Fibroblast of the aortic adventitia (primary cell): Measurements from ENCODE around the gene ZNF385C. TPM values are rescaled to one million over a fixed set of nuclear protein-coding genes. Genes with fewer than 3 reads are reported as not detected.
A peak's percentile ranks its signal among the peaks of the same experiment; 100 is the strongest.
"Not testable (repeated sequence)": the region's sequence is repeated elsewhere in the genome, so short reads cannot be mapped to it uniquely, and the experiment has no call there.

Experiments
- DNase-seq: peaks from one replicate; pipeline ENCODE4 v3.0.0-alpha.2; 2010; ENCODE audit warnings: low read depth
- H3K4me3 ChIP-seq: 2 replicates; pipeline ENCODE4 v1.5.1; 2011; ENCODE audit warnings: low read depth, mild to moderate bottlenecking, control low read depth, low read length, moderate library complexity
- CTCF ChIP-seq: IDR thresholded peaks from 2 replicates; pipeline ENCODE4 v1.5.1; 2011; ENCODE audit warnings: mild to moderate bottlenecking, low read length, control low read depth, inconsistent platforms; ENCODE audit not compliant: insufficient read depth
- total RNA-seq: library from RNA; depleted of rRNA; stranded (reverse); fragments of >200 nt; gene quantifications from 2 replicates; pipeline ENCODE4 v1.2.3, GENCODE V29; 2012; ENCODE audit warnings: low replicate concordance

Gene ZNF385C
- total RNA-seq = not detected in 2 replicates

GRCh38 chr17:42097691-42098631, at the start of gene ZNF385C:
ZNF385C (minus strand) TSS chr17:42098473; CDS start chr17:42063056, 35,417 bp downstream.
- TF ChIP-seq CTCF = no peak
- H3K4me3 ChIP-seq = no peak within 1 kb of the TSS
- no peak for DNase-seq

GRCh38 chr17:42146911-42147607, 48.8 kb upstream of the ZNF385C start:
- no peak for DNase-seq
- TF ChIP-seq CTCF = no peak
- H3K4me3 ChIP-seq = no peak overlapping the region

- DNase-seq, H3K4me3 ChIP-seq: not testable (repeated sequence)
Measured at GRCh38 chr17:42143138-42143537, 44.9 kb upstream of the ZNF385C start.

- no peak overlapping the region for H3K4me3 ChIP-seq
- DNase-seq = peak; percentile 57
- no peak for TF ChIP-seq CTCF
Measured at GRCh38 chr17:42142371-42142896, 44.2 kb upstream of the ZNF385C start.

- no peak for DNase-seq
- TF ChIP-seq CTCF = no peak
- H3K4me3 ChIP-seq = no peak overlapping the region
Measured at GRCh38 chr17:42141382-42141781, 43.1 kb upstream of the ZNF385C start.

- not testable (repeated sequence) for DNase-seq, H3K4me3 ChIP-seq
Measured at GRCh38 chr17:42140690-42141089, 42.4 kb upstream of the ZNF385C start.

- no peak overlapping the region for H3K4me3 ChIP-seq
- no peak for TF ChIP-seq CTCF
- DNase-seq = no peak
Measured at GRCh38 chr17:42138749-42139492, 40.6 kb upstream of the ZNF385C start.
